ENCODE data around the gene GRK5.

Gene GRK5

GRCh38 chr10:119279441-119279840 is 72.1 kb downstream of the GRK5 start:
- DNase-seq = no peak

GRCh38 chr10:119281581-119282071 is 74.3 kb downstream of the GRK5 start:
- no peak for DNase-seq

GRCh38 chr10:119282446-119282845 is 75.1 kb downstream of the GRK5 start:
- no peak for DNase-seq

GRCh38 chr10:119283387-119283786 is 76.0 kb downstream of the GRK5 start:
- no peak for DNase-seq

GRCh38 chr10:119283818-119284217 is 76.4 kb downstream of the GRK5 start:
- DNase-seq = no peak

GRCh38 chr10:119284679-119285096 is 77.3 kb downstream of the GRK5 start:
- DNase-seq = no peak

GRCh38 chr10:119285495-119286267 is 78.3 kb downstream of the GRK5 start:
- DNase-seq = no peak

- no peak for DNase-seq
These were observed 79.1 kb downstream of the GRK5 start for GRCh38 chr10:119286516-119286915.

GRCh38 chr10:119286983-119287633 is 79.7 kb downstream of the GRK5 start:
- DNase-seq = no peak

- DNase-seq = no peak
These were observed 81.2 kb downstream of the GRK5 start for GRCh38 chr10:119288574-119289001.

GRCh38 chr10:119289227-119289920 is 82.0 kb downstream of the GRK5 start:
- no peak for DNase-seq

- no peak for DNase-seq
These were observed 83.1 kb downstream of the GRK5 start for GRCh38 chr10:119290301-119291048.

GRCh38 chr10:119291223-119291900 is 84.0 kb downstream of the GRK5 start:
- no peak for DNase-seq

GRCh38 chr10:119292968-119293760 is 85.8 kb downstream of the GRK5 start:
- DNase-seq = no peak

GRCh38 chr10:119296703-119297102 is 89.3 kb downstream of the GRK5 start:
- no peak for DNase-seq

GRCh38 chr10:119297207-119297968 is 90.0 kb downstream of the GRK5 start:
- DNase-seq = no peak

GRCh38 chr10:119298810-119299209 is 91.4 kb downstream of the GRK5 start:
- DNase-seq = no peak

GRCh38 chr10:119299531-119299930 is 92.2 kb downstream of the GRK5 start:
- DNase-seq = no peak

GRCh38 chr10:119301397-119301796 is 94.0 kb downstream of the GRK5 start:
- DNase-seq = no peak

GRCh38 chr10:119302172-119302571 is 94.8 kb downstream of the GRK5 start:
- no peak for DNase-seq

All from NCI-H2227 treated with DMSO at 0.1 percent for 48 hours (cell line).